Gastrocnemius medialis (tissue), 4 donors: Measurements from ENCODE around the gene LAMA2. TPM values are rescaled to one million over a fixed set of nuclear protein-coding genes. Genes with fewer than 3 reads are reported as not detected.

Source experiments
- ATAC-seq, 2 donors: fragments of 150-250 bp; one replicate each; pipeline ENCODE4 v1.9.1; 2016
- DNase-seq, 2 donors: peaks; one replicate each; pipeline ENCODE4 v3.0.0-alpha.2; 2019
- H3K27ac ChIP-seq, 4 donors: fragments of 200-600 bp; sonication (generic); 1 replicate in 1 of 4; 2 replicates in 3 of 4; pipeline ENCODE4 v1.5.1; 2016 to 2018; ENCODE audit warnings: mild to moderate bottlenecking in 2 of 4, moderate library complexity in 1 of 4
- H3K27me3 ChIP-seq, 3 donors: fragments of 200-600 bp; sonication (generic) in 2 of 3; 1 replicate in 1 of 3; 2 replicates in 2 of 3; pipeline versions ENCODE4 v1.5.1 to v1.6.0; 2016 to 2019; ENCODE audit warnings: mild to moderate bottlenecking in 1 of 3, moderate library complexity in 1 of 3
- H3K36me3 ChIP-seq, 2 donors: fragments of 200-600 bp; sonication (generic) in 1 of 2; one replicate each; pipeline ENCODE4 v1.5.1; 2017 to 2018
- H3K4me1 ChIP-seq, 2 donors: fragments of 200-600 bp; sonication (generic) in 1 of 2; one replicate each; pipeline ENCODE4 v1.5.1; 2016 to 2017; ENCODE audit warnings: mild to moderate bottlenecking in 2 of 2
- H3K4me3 ChIP-seq, 4 donors: fragments of 200-600 bp; sonication (generic) in 3 of 4; 1 replicate in 1 of 4; 2 replicates in 3 of 4; pipeline ENCODE4 v1.5.1; 2016 to 2019; ENCODE audit warnings: mild to moderate bottlenecking in 2 of 4
- H3K9me3 ChIP-seq, 3 donors: fragments of 200-600 bp; sonication (generic) in 2 of 3; 1 replicate in 1 of 3; 2 replicates in 2 of 3; pipeline ENCODE4 v1.5.1; 2016 to 2019
- CTCF ChIP-seq, 5 experiments: fragments of 450-650 bp in 3 of 5; fragments of 200-600 bp in 2 of 5; sonication (generic) in 2 of 5; IDR thresholded peaks in 4 of 5; conservative IDR thresholded peaks in 1 of 5; 1 replicate in 4 of 5; 2 replicates in 1 of 5; pipeline ENCODE4 v1.5.1; 2016 to 2019; ENCODE audit warnings: antibody characterized with exemption in 5 of 5, mild to moderate bottlenecking in 3 of 5, moderate library complexity in 3 of 5
- POLR2A ChIP-seq, 2 donors: fragments of 450-650 bp; IDR thresholded peaks; one replicate each; pipeline ENCODE4 v1.6.1; 2017; ENCODE audit warnings: antibody characterized with exemption in 2 of 2, mild to moderate bottlenecking in 2 of 2, moderate library complexity in 2 of 2
- in situ Hi-C, 4 donors: fragments of 200-750 bp; cut with MboI; loops; one replicate each; pipeline versions ENCODE4 v1.15.0 to v1.8.0; 2017; ENCODE audit warnings: low sequenced_read_pairs in 4 of 4
- intact Hi-C: fragments of 100-400 bp; cut with DNase I; formaldehyde crosslinking; loops from one replicate; pipeline ENCODE4 v1.15.1; 2023; ENCODE audit warnings: low total_unique reads
- total RNA-seq, 4 donors: library from RNA; depleted of rRNA; stranded (reverse); fragments of >200 nt; gene quantifications; one replicate each; pipeline versions ENCODE4 v1.1.0 to v1.2.3, GENCODE V29; 2016

Gene LAMA2
- total RNA-seq, 4 donors from 2014 or later: 52.9 to 113 (median 71.3) TPM

- H3K9me3 ChIP-seq: no peaks in the 10 kb centered on the region
- H3K4me1 ChIP-seq: no peaks in the 10 kb centered on the region
- intact Hi-C loops (no loop called here), in situ Hi-C loops (no loop called here)
- no peaks in the 10 kb centered on the region for H3K36me3 ChIP-seq
- no peak for DNase-seq
- no peak overlapping the region for H3K4me3 ChIP-seq
- no peaks in the 10 kb centered on the region for H3K27me3 ChIP-seq
- no peak for ATAC-seq
- TF ChIP-seq CTCF (IDR thresholded peaks at IDR 0.05 in 4 of 5, conservative IDR thresholded peaks at IDR 0.05 in 1 of 5): no peak
- TF ChIP-seq POLR2A (IDR thresholded peaks at IDR 0.05): no peak
- H3K27ac ChIP-seq: no peak overlapping the region
Measured at GRCh38 chr6:129555206-129555832, 672.4 kb downstream of the LAMA2 start.

- ATAC-seq: no peak
- intact Hi-C loops (no loop called here), in situ Hi-C loops (no loop called here)
Measured at GRCh38 chr6:129558248-129558647, 675.3 kb downstream of the LAMA2 start.

GRCh38 chr6:129565366-129565765, 682.4 kb downstream of the LAMA2 start:
- ATAC-seq: no peak
- no peaks in the 10 kb centered on the region for H3K36me3 ChIP-seq
- DNase-seq: no peak
- no peaks in the 10 kb centered on the region for H3K4me1 ChIP-seq
- H3K27me3 ChIP-seq: no peaks in the 10 kb centered on the region
- intact Hi-C loops (no loop called here), in situ Hi-C loops (loop anchor here in 1 of 4 donors (5.0 kb wide), 1 partner anchor 63 kb away; no protein-coding TSS in a partner anchor)
- no peaks in the 10 kb centered on the region for H3K9me3 ChIP-seq
- no peak overlapping the region for H3K4me3 ChIP-seq
- TF ChIP-seq CTCF (IDR thresholded peaks at IDR 0.05 in 4 of 5, conservative IDR thresholded peaks at IDR 0.05 in 1 of 5) (no peak), POLR2A (IDR thresholded peaks at IDR 0.05) (no peak)
- H3K27ac ChIP-seq: no peak overlapping the region

More at GRCh38 chr6:129558248-129558647, 675.3 kb downstream of the LAMA2 start:
- no peaks in the 10 kb centered on the region for H3K4me1 ChIP-seq
- no peaks in the 10 kb centered on the region for H3K27me3 ChIP-seq
- H3K4me3 ChIP-seq: no peak overlapping the region
- H3K27ac ChIP-seq: no peak overlapping the region
- DNase-seq: no peak
- H3K36me3 ChIP-seq: no peaks in the 10 kb centered on the region
- H3K9me3 ChIP-seq: no peaks in the 10 kb centered on the region
- TF ChIP-seq CTCF (IDR thresholded peaks at IDR 0.05 in 4 of 5, conservative IDR thresholded peaks at IDR 0.05 in 1 of 5): no peak
- TF ChIP-seq POLR2A (IDR thresholded peaks at IDR 0.05): no peak

GRCh38 chr6:129565811-129566210, 682.9 kb downstream of the LAMA2 start:
- no peak for ATAC-seq
- no peak for DNase-seq
- TF ChIP-seq CTCF (IDR thresholded peaks at IDR 0.05 in 4 of 5, conservative IDR thresholded peaks at IDR 0.05 in 1 of 5) (no peak), POLR2A (IDR thresholded peaks at IDR 0.05) (no peak)
- H3K4me1 ChIP-seq: no peaks in the 10 kb centered on the region
- H3K27me3 ChIP-seq: no peaks in the 10 kb centered on the region
- no peak overlapping the region for H3K4me3 ChIP-seq
- no peaks in the 10 kb centered on the region for H3K36me3 ChIP-seq
- no peaks in the 10 kb centered on the region for H3K9me3 ChIP-seq
- no peak overlapping the region for H3K27ac ChIP-seq
- in situ Hi-C loops (loop anchor here in 1 of 4 donors (5.0 kb wide), 1 partner anchor 64 kb away; no protein-coding TSS in a partner anchor), intact Hi-C loops (no loop called here)
